Spleen (tissue), 7 donors: Measurements from ENCODE around the gene SFMBT1.

ENCODE experiments used
- CTCF ChIP-seq, 11 experiments: fragments of 200-600 bp in 7 of 11; fragments of 450-650 bp in 4 of 11; sonication (generic) in 4 of 11; IDR thresholded peaks in 8 of 11; conservative IDR thresholded peaks in 3 of 11; 1 replicate in 7 of 11; 2 replicates in 4 of 11; pipeline versions ENCODE4 v1.4.0 to v1.8.0; 2016 to 2021; ENCODE audit warnings: antibody characterized with exemption in 11 of 11, inconsistent platforms in 4 of 11, mild to moderate bottlenecking in 1 of 11
- POLR2A ChIP-seq, 3 donors: fragments of 450-650 bp; IDR thresholded peaks; one replicate each; pipeline ENCODE4 v1.5.1; 2017; ENCODE audit warnings: antibody characterized with exemption in 3 of 3, mild to moderate bottlenecking in 1 of 3
- POLR2AphosphoS5 ChIP-seq, 3 donors: sonication (generic); formaldehyde crosslinking; IDR thresholded peaks; one replicate each; pipeline ENCODE4 v1.5.1; 2017; ENCODE audit warnings: antibody characterized with exemption in 3 of 3
- donor health status: DM: no; HTN: no; CAD: no; lungs with moderate emphysema.
- donor health status: DM: no; HTN: no; CAD: no.
- donor health status: DM: no; HTN: no; CAD: no.

DNA sequence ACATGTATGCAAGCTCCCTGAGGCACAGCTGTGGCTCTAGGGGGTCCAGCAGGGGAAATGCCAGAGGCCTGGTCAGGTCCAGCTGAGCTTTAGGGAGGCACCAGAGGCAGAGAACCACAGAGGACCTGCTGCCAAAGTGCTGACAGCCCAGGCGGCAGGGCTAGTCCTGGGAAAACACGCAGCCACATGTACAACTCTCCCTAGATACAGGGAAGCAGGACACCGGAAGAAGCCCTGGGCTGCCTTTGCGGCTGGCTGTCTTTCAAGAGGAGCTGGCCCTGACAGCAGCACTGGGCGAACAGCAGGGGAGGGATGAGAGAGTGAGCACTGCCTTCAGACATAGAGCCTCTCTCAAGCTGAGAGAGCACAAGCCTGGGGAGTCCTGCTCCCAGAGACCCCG, 43.6 kb upstream of the SFMBT1 start:
- TF ChIP-seq POLR2A (IDR thresholded peaks at IDR 0.05) (no peak), POLR2AphosphoS5 (IDR thresholded peaks at IDR 0.05) (no peak), CTCF (IDR thresholded peaks at IDR 0.05 in 8 of 11, conservative IDR thresholded peaks at IDR 0.05 in 3 of 11) (no peak)
